Immature natural killer cell (primary cell): Measurements from ENCODE around the gene NDUFS4. TPM values are rescaled to one million over a fixed set of nuclear protein-coding genes. Genes with fewer than 3 reads are reported as not detected.
"Not testable (repeated sequence)": the region's sequence is repeated elsewhere in the genome, so short reads cannot be mapped to it uniquely, and the experiment has no call there.

Experiments used
- DNase-seq, 3 donors: peaks; one replicate each; pipeline ENCODE4 v3.0.0; 2022; ENCODE audit warnings: mixed read lengths in 1 of 3
- H3K27ac Mint-ChIP-seq, 6 donors: one replicate each; pipeline ENCODE4 v1.8.0; 2020; ENCODE audit warnings: mixed read lengths in 6 of 6, mild to moderate bottlenecking in 5 of 6, inconsistent platforms in 4 of 6, moderate library complexity in 3 of 6
- H3K27me3 Mint-ChIP-seq, 3 donors: one replicate each; pipeline ENCODE4 v1.8.0; 2020 to 2021; ENCODE audit warnings: low read depth in 3 of 3, mild to moderate bottlenecking in 3 of 3, mixed read lengths in 3 of 3, moderate library complexity in 3 of 3, inconsistent platforms in 1 of 3
- H3K36me3 Mint-ChIP-seq, 3 donors: one replicate each; pipeline ENCODE4 v1.8.0; 2020; ENCODE audit warnings: mixed read lengths in 3 of 3, inconsistent platforms in 2 of 3, mild to moderate bottlenecking in 2 of 3
- H3K4me1 Mint-ChIP-seq, 2 donors: one replicate each; pipeline ENCODE4 v1.8.0; 2020; ENCODE audit warnings: inconsistent platforms in 2 of 2, mild to moderate bottlenecking in 2 of 2, mixed read lengths in 2 of 2, moderate library complexity in 1 of 2
- H3K4me3 Mint-ChIP-seq, 5 donors: one replicate each; pipeline ENCODE4 v1.8.0; 2020; ENCODE audit warnings: mild to moderate bottlenecking in 5 of 5, mixed read lengths in 5 of 5, inconsistent platforms in 3 of 5, moderate library complexity in 3 of 5
- H3K9me3 Mint-ChIP-seq, 6 donors: one replicate each; pipeline ENCODE4 v1.8.0; 2020; ENCODE audit warnings: mild to moderate bottlenecking in 6 of 6, mixed read lengths in 6 of 6, inconsistent platforms in 4 of 6, moderate library complexity in 3 of 6
- polyA plus RNA-seq, 3 donors: library from polyadenylated mRNA; unstranded; fragments of 300-500 nt; fragmentation: Illumina TruSeq; gene quantifications; one replicate each; pipeline ENCODE4 v1.2.3, GENCODE V29; 2021

The NDUFS4 gene
- polyA plus RNA-seq, 3 donors from 2014 or later: 71.3 to 129 (median 85.4) TPM

- no peak for DNase-seq
- Mint-ChIP-seq H3K4me1 (peaks cover 14 to 23% of the 10 kb centered on the region in 2 donors), H3K36me3 (peaks cover 10 to 20% (median 16%) of the 10 kb centered on the region in 3 donors), H3K4me3 (no peak overlapping the region), H3K9me3 (no peaks in the 10 kb centered on the region), H3K27me3 (no peaks in the 10 kb centered on the region), H3K27ac (peak overlapping the region in 1 of 6 donors; percentile 34)
Observed at GRCh38 chr5:53642061-53642460, 81.6 kb downstream of the NDUFS4 start.

GRCh38 chr5:53643445-53643844 lies 83.0 kb downstream of the NDUFS4 start:
- DNase-seq: no peak
- H3K27me3 Mint-ChIP-seq: no peaks in the 10 kb centered on the region
- peaks cover 14 to 23% of the 10 kb centered on the region in 2 donors for H3K4me1 Mint-ChIP-seq
- peaks cover 16 to 21% (median 19%) of the 10 kb centered on the region in 3 donors for H3K36me3 Mint-ChIP-seq
- H3K9me3 Mint-ChIP-seq: no peaks in the 10 kb centered on the region
- H3K4me3 Mint-ChIP-seq: no peak overlapping the region
- no peak overlapping the region for H3K27ac Mint-ChIP-seq

- Mint-ChIP-seq H3K9me3 (no peaks in the 10 kb centered on the region), H3K4me3 (no peak overlapping the region), H3K36me3 (peaks cover 27 to 31% (median 27%) of the 10 kb centered on the region in 3 donors)
Observed at GRCh38 chr5:53645078-53645477, 84.6 kb downstream of the NDUFS4 start.

GRCh38 chr5:53649352-53649751 lies 88.9 kb downstream of the NDUFS4 start:
- DNase-seq: no peak
- Mint-ChIP-seq H3K27ac (no peak overlapping the region), H3K36me3 (peaks cover 22 to 27% (median 24%) of the 10 kb centered on the region in 3 donors), H3K4me3 (no peak overlapping the region), H3K27me3 (no peaks in the 10 kb centered on the region), H3K4me1 (peaks cover 0 to 2% of the 10 kb centered on the region in 2 donors), H3K9me3 (no peaks in the 10 kb centered on the region)

More at GRCh38 chr5:53645078-53645477, 84.6 kb downstream of the NDUFS4 start:
- Mint-ChIP-seq H3K4me1 (peaks cover 14 to 23% of the 10 kb centered on the region in 2 donors), H3K27me3 (no peaks in the 10 kb centered on the region), H3K27ac (no peak overlapping the region)
- no peak for DNase-seq

- H3K4me3 Mint-ChIP-seq, H3K27ac Mint-ChIP-seq, H3K27me3 Mint-ChIP-seq, DNase-seq, H3K9me3 Mint-ChIP-seq: not testable (repeated sequence)
- H3K36me3 Mint-ChIP-seq: peaks cover 12 to 45% (median 45%) of the 10 kb centered on the region in 3 donors
- H3K4me1 Mint-ChIP-seq: peaks cover 3 to 27% of the 10 kb centered on the region in 2 donors
Observed at GRCh38 chr5:53660573-53660972, 100.1 kb downstream of the NDUFS4 start.

GRCh38 chr5:53665313-53665712 lies 104.9 kb downstream of the NDUFS4 start:
- H3K4me1 Mint-ChIP-seq: peaks cover 3 to 26% of the 10 kb centered on the region in 2 donors
- not testable (repeated sequence) for DNase-seq, H3K27ac Mint-ChIP-seq, H3K9me3 Mint-ChIP-seq, H3K27me3 Mint-ChIP-seq, H3K4me3 Mint-ChIP-seq
- H3K36me3 Mint-ChIP-seq: peaks cover 19 to 54% (median 46%) of the 10 kb centered on the region in 3 donors

GRCh38 chr5:53667621-53668020 lies 107.2 kb downstream of the NDUFS4 start:
- peaks cover 3 to 32% of the 10 kb centered on the region in 2 donors for H3K4me1 Mint-ChIP-seq
- H3K4me3 Mint-ChIP-seq: no peak overlapping the region
- H3K27ac Mint-ChIP-seq: no peak overlapping the region
- peaks cover 19 to 55% (median 38%) of the 10 kb centered on the region in 3 donors for H3K36me3 Mint-ChIP-seq
- peaks cover 0 to 2% (median 0%) of the 10 kb centered on the region in 6 donors for H3K9me3 Mint-ChIP-seq
- no peak for DNase-seq
- peaks cover 0 to 2% (median 0%) of the 10 kb centered on the region in 3 donors for H3K27me3 Mint-ChIP-seq

- DNase-seq: no peak
- Mint-ChIP-seq H3K36me3 (peaks cover 9 to 23% (median 12%) of the 10 kb centered on the region in 3 donors), H3K27me3 (no peaks in the 10 kb centered on the region), H3K4me1 (peaks cover 3 to 14% of the 10 kb centered on the region in 2 donors), H3K27ac (peak overlapping the region in 1 of 6 donors; percentile 25), H3K9me3 (no peaks in the 10 kb centered on the region), H3K4me3 (no peak overlapping the region)
Observed at GRCh38 chr5:53671447-53671846, 111.0 kb downstream of the NDUFS4 start.

GRCh38 chr5:53674121-53674520 lies 113.7 kb downstream of the NDUFS4 start:
- no peaks in the 10 kb centered on the region for H3K27me3 Mint-ChIP-seq
- no peak overlapping the region for H3K27ac Mint-ChIP-seq
- peaks cover 11 to 17% (median 11%) of the 10 kb centered on the region in 3 donors for H3K36me3 Mint-ChIP-seq
- H3K9me3 Mint-ChIP-seq: no peaks in the 10 kb centered on the region
- peaks cover 3 to 19% of the 10 kb centered on the region in 2 donors for H3K4me1 Mint-ChIP-seq
- no peak overlapping the region for H3K4me3 Mint-ChIP-seq
- DNase-seq: no peak

- Mint-ChIP-seq H3K27me3 (no peaks in the 10 kb centered on the region), H3K9me3 (peaks cover 0 to 2% (median 0%) of the 10 kb centered on the region in 6 donors), H3K4me1 (peaks cover 0 to 13% of the 10 kb centered on the region in 2 donors), H3K27ac (no peak overlapping the region), H3K4me3 (no peak overlapping the region), H3K36me3 (peaks cover 24 to 29% (median 29%) of the 10 kb centered on the region in 3 donors)
- no peak for DNase-seq
Observed at GRCh38 chr5:53677632-53678031, 117.2 kb downstream of the NDUFS4 start.

GRCh38 chr5:53678981-53679660 lies 118.7 kb downstream of the NDUFS4 start:
- Mint-ChIP-seq H3K27me3 (no peaks in the 10 kb centered on the region), H3K4me1 (peaks cover 0 to 13% of the 10 kb centered on the region in 2 donors), H3K27ac (no peak overlapping the region), H3K9me3 (peaks cover 0 to 2% (median 0%) of the 10 kb centered on the region in 6 donors), H3K36me3 (peaks cover 35 to 42% (median 38%) of the 10 kb centered on the region in 3 donors), H3K4me3 (no peak overlapping the region)
- DNase-seq: no peak

- Mint-ChIP-seq H3K36me3 (peaks cover 41 to 47% (median 45%) of the 10 kb centered on the region in 3 donors), H3K4me1 (peaks cover 0 to 13% of the 10 kb centered on the region in 2 donors), H3K4me3 (no peak overlapping the region), H3K9me3 (peaks cover 0 to 7% (median 1%) of the 10 kb centered on the region in 6 donors), H3K27ac (no peak overlapping the region), H3K27me3 (peaks cover 0 to 1% (median 0%) of the 10 kb centered on the region in 3 donors)
- DNase-seq: no peak
Observed at GRCh38 chr5:53681079-53681478, 120.6 kb downstream of the NDUFS4 start.

GRCh38 chr5:53691014-53691413 lies 130.6 kb downstream of the NDUFS4 start:
- H3K4me1 Mint-ChIP-seq: no peaks in the 10 kb centered on the region
- H3K9me3 Mint-ChIP-seq: peaks cover 36 to 71% (median 64%) of the 10 kb centered on the region in 6 donors
- DNase-seq: no peak
- H3K27ac Mint-ChIP-seq: no peak overlapping the region
- peaks cover 0 to 14% (median 7%) of the 10 kb centered on the region in 3 donors for H3K36me3 Mint-ChIP-seq
- H3K4me3 Mint-ChIP-seq: no peak overlapping the region
- H3K27me3 Mint-ChIP-seq: peaks cover 0 to 2% (median 2%) of the 10 kb centered on the region in 3 donors

GRCh38 chr5:53694520-53695022 lies 134.1 kb downstream of the NDUFS4 start:
- no peaks in the 10 kb centered on the region for H3K4me1 Mint-ChIP-seq
- H3K27ac Mint-ChIP-seq: no peak overlapping the region
- no peak for DNase-seq
- peaks cover 0 to 5% (median 4%) of the 10 kb centered on the region in 3 donors for H3K36me3 Mint-ChIP-seq
- no peak overlapping the region for H3K4me3 Mint-ChIP-seq
- H3K9me3 Mint-ChIP-seq: peaks cover 33 to 71% (median 54%) of the 10 kb centered on the region in 6 donors
- peaks cover 2% of the 10 kb centered on the region in 3 donors for H3K27me3 Mint-ChIP-seq
